ENCODE measurements around the gene TAF8.

TAF8 gene

DNA sequence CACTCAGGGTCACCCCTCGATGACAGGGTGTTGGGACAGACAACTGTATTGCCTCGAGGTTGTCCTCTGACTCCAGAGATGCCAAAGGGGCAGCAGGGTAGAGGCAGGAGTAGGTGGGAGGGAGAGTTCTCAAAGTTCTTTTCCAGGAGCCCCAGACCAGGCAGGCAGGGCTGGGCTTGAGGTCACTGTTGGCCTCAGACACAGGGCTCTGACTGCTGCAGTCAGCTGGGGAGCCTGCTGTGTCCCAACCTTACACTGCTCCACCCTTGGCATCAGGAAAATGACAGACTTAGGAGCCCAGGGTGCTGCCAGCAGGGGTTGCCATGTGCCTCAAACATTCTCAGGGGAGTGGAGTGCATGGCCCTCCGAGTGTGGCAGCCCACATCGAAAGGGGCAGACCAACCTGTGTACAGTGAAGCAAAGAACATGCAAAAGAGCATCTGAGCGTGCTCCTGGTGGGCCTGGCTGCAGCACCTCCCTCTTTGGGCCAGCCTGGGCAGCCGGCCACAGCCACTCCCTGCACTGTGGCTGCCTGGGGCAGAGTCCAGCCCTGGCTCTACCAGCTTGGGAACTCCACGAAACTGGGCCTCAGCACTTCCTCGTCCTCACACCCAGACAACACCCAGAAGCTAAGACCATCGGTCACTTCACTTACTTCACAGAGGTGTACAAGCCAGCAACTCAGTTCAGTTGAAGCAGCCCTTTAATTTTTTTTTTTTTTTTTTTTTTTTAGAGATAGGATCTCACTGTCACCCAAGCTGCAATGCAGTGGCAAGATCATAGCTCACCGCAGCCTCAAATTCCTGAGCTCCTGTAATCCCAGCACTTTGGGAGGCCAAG lies 68.1 kb downstream of the TAF8 start:
- no peaks in the 10 kb centered on the region for H3K9me3 ChIP-seq (ENCODE audit: low read length)
- no peak overlapping the region for H2AFZ ChIP-seq (ENCODE audit: low read length)
- no peak overlapping the region for H3K4me2 ChIP-seq (ENCODE audit: low read length)
- H3K36me3 ChIP-seq (ENCODE audit: insufficient read depth, low read length), result no peaks in the 10 kb centered on the region
- no peaks in the 10 kb centered on the region for H3K4me1 ChIP-seq (ENCODE audit: insufficient read depth, low read length, severe bottlenecking)
- no peak overlapping the region for H3K9ac ChIP-seq (ENCODE audit: low read length)
- no peak overlapping the region for H3K4me3 ChIP-seq (ENCODE audit: low read depth, low read length, poor library complexity, severe bottlenecking)
- H3K27me3 ChIP-seq (ENCODE audit: insufficient read depth, low read length), result no peaks in the 10 kb centered on the region
- no peaks in the 10 kb centered on the region for H3K79me2 ChIP-seq (ENCODE audit: insufficient read depth, low read length)
- no peaks in the 10 kb centered on the region for H3F3A ChIP-seq (ENCODE audit: insufficient read depth, low read length)
- H3K9me2 ChIP-seq (ENCODE audit: low read depth, low read length), result no peaks in the 10 kb centered on the region
- TF ChIP-seq EZH2 (IDR thresholded peaks at IDR 0.05; ENCODE audit: borderline replicate concordance, low read length), result no peak
- TF ChIP-seq, protein P1, sequence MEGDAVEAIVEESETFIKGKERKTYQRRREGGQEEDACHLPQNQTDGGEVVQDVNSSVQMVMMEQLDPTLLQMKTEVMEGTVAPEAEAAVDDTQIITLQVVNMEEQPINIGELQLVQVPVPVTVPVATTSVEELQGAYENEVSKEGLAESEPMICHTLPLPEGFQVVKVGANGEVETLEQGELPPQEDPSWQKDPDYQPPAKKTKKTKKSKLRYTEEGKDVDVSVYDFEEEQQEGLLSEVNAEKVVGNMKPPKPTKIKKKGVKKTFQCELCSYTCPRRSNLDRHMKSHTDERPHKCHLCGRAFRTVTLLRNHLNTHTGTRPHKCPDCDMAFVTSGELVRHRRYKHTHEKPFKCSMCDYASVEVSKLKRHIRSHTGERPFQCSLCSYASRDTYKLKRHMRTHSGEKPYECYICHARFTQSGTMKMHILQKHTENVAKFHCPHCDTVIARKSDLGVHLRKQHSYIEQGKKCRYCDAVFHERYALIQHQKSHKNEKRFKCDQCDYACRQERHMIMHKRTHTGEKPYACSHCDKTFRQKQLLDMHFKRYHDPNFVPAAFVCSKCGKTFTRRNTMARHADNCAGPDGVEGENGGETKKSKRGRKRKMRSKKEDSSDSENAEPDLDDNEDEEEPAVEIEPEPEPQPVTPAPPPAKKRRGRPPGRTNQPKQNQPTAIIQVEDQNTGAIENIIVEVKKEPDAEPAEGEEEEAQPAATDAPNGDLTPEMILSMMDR (IDR thresholded peaks at IDR 0.05; ENCODE audit: low read length), result no peak
- no peaks in the 10 kb centered on the region for H4K20me1 ChIP-seq (ENCODE audit: insufficient read depth, low read length)
- H3K27ac ChIP-seq (ENCODE audit: low read depth, low read length, poor library complexity, severe bottlenecking), result no peak overlapping the region

- H2AFZ ChIP-seq (ENCODE audit: low read length), result no peak overlapping the region
These were observed 70.9 kb downstream of the TAF8 start for GRCh38 chr6:42120895-42121865.

DNA sequence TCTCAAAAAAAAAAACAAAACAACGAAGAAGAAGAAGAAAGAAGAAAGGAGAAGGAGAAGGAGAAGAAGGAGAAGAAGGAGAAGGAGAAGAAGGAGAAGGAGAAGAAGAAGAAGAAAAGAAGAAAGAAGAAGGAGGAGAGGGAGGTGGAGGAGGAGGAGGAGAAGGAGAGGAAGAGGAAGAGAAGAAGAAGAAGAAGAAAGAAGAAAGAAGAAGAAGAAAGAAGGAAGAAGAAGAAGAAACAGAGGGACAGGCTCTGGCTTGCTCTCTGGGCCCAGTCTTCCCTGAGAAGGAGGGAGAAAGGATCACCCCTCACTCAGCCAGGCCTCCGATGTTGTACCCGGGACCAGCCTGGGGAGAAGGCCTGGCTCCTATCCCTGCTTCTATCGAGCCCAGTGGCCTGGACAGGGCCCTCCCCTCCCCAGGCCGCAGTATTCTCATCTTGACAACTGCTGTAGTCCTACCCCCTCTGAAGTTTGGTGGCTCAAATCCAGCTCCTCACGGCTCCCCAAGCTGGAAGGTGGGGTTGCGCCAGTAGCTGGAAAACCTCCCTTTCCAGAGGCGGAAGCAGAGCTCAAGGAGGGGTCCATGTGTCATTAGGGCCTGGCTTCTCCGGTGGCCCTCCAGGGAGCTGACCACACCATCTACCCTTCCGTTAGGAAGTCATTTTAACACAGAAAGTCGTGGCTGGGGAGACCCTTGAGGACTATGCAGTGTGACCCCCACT lies 73.2 kb downstream of the TAF8 start:
- Histone ChIP-seq H3K36me3 (ENCODE audit: insufficient read depth, low read length) (no peaks in the 10 kb centered on the region), H3K4me2 (ENCODE audit: low read length) (no peak overlapping the region), H3K9ac (ENCODE audit: low read length) (no peak overlapping the region), H2AFZ (ENCODE audit: low read length) (no peak overlapping the region), H3K4me1 (ENCODE audit: insufficient read depth, low read length, severe bottlenecking) (no peaks in the 10 kb centered on the region), H3K27me3 (ENCODE audit: insufficient read depth, low read length) (no peaks in the 10 kb centered on the region), H3K79me2 (ENCODE audit: insufficient read depth, low read length) (no peaks in the 10 kb centered on the region), H3K4me3 (ENCODE audit: low read depth, low read length, poor library complexity, severe bottlenecking) (no peak overlapping the region), H3F3A (ENCODE audit: insufficient read depth, low read length) (no peaks in the 10 kb centered on the region), H3K9me2 (ENCODE audit: low read depth, low read length) (no peaks in the 10 kb centered on the region), H3K9me3 (ENCODE audit: low read length) (no peaks in the 10 kb centered on the region), H3K27ac (ENCODE audit: low read depth, low read length, poor library complexity, severe bottlenecking) (no peak overlapping the region), H4K20me1 (ENCODE audit: insufficient read depth, low read length) (no peaks in the 10 kb centered on the region)
- no peak for TF ChIP-seq EZH2 (IDR thresholded peaks at IDR 0.05; ENCODE audit: borderline replicate concordance, low read length)
- TF ChIP-seq, protein P1 (IDR thresholded peaks at IDR 0.05; ENCODE audit: low read length), result no peak

More at GRCh38 chr6:42120895-42121865, 70.9 kb downstream of the TAF8 start:
- Histone ChIP-seq H3K27me3 (ENCODE audit: insufficient read depth, low read length) (no peaks in the 10 kb centered on the region), H3K36me3 (ENCODE audit: insufficient read depth, low read length) (no peaks in the 10 kb centered on the region), H3K9me3 (ENCODE audit: low read length) (no peaks in the 10 kb centered on the region), H3K9ac (ENCODE audit: low read length) (no peak overlapping the region), H3K4me3 (ENCODE audit: low read depth, low read length, poor library complexity, severe bottlenecking) (no peak overlapping the region), H3F3A (ENCODE audit: insufficient read depth, low read length) (no peaks in the 10 kb centered on the region), H3K4me1 (ENCODE audit: insufficient read depth, low read length, severe bottlenecking) (no peaks in the 10 kb centered on the region), H3K27ac (ENCODE audit: low read depth, low read length, poor library complexity, severe bottlenecking) (no peak overlapping the region), H3K9me2 (ENCODE audit: low read depth, low read length) (no peaks in the 10 kb centered on the region), H3K79me2 (ENCODE audit: insufficient read depth, low read length) (no peaks in the 10 kb centered on the region), H4K20me1 (ENCODE audit: insufficient read depth, low read length) (no peaks in the 10 kb centered on the region), H3K4me2 (ENCODE audit: low read length) (no peak overlapping the region)
- no peak for TF ChIP-seq EZH2 (IDR thresholded peaks at IDR 0.05; ENCODE audit: borderline replicate concordance, low read length)
- TF ChIP-seq, protein P1 (IDR thresholded peaks at IDR 0.05; ENCODE audit: low read length), result no peak

Data from OCI-LY1 (cell line).